Hematopoietic multipotent progenitor cell treated with erythropoietin and hydrocortisone succinate and interleukin-3 and kit ligand, for 8 days (in vitro differentiated cells): ENCODE results near the gene ELP2.
"Not testable (repeated sequence)": the region's sequence is repeated elsewhere in the genome, so short reads cannot be mapped to it uniquely, and the experiment has no call there.

Experiments
- DNase-seq: peaks from one replicate; pipeline ENCODE4 v3.0.0-alpha.2; 2015

ELP2 gene

DNA sequence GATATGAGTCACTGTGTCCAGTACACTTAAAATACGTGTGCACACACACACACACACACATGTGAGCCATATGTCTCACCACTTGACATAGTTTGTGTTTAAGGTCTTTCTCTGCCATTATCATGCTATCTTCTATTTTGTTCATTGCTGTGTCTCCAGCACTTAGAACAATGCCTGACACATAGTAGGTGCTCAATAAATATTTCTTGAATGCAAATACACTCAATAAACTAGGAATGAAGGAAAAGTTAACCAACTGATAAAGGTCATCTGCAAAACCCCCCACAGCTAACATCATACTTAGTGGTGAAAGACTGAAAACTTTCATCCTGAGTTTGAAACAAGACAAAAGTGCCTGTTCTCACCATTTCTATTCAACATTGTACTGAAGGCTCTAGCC is 62.0 kb downstream of the ELP2 start:
- DNase-seq = no peak

DNA sequence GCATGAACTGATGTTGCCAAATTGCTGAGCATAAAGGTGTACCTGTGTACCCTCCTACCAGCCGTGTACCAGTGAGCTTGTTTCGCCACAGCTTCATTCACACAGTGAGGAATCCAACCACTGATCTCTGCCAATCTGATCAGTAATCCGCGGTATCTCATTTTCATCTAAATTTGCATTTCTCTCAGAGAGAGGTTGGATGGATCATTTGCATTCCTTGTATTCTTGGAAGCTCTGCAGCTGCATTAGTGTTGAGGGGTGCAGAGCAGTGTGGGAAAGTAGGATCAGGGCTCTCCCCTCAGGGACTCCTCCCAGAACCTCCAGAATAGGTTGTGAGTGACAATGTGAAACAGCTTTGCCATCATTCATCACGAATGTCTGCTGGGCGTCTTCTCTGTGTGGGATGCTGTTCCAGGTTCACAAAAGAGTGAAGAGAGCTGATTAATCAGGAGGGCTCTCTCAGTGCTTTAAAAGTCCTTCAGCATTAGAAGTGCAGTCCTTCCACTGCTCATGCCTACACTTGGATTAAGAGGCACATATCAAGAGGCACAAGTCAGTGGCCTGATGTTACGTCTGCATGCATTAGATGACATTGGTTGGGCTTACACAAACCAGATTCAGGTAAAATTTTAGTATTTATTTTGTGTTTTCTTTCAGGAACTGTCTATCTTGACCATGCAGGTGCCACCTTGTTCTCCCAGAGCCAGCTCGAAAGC is 65.1 kb downstream of the ELP2 start:
- no peak for DNase-seq

DNA sequence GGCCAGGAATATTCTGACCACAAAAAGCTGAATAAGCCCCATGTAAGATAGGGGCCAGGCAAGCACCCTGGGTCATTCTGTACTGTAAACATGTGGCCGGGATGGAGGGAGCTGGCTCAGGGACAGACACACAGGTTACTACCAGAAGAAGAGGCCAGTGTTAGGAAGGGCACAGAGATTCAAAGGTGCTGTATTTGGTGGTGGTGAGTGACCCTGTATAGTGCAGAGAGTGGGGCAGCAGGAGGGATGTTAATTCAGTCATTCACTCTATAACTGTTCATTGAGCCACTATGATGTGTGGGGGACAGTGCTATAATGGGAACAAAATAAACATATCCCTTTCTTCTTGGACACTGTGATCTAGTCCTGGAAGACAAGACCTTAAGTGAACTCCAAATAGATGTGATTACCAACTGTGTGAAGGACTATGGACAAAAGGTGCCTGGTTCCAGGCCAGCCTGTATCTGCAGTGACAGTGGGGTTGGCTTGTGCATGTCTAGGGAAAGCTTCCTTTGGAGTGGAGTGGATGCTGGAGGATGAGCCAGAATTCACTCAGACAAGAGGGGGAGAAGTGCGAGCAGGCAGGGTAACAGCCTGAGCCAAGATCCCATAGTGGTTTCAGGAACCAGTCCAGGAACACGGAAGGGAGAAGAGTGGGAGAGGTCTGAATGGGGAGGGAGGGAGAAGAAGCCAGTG is 65.9 kb downstream of the ELP2 start:
- no peak for DNase-seq

DNA sequence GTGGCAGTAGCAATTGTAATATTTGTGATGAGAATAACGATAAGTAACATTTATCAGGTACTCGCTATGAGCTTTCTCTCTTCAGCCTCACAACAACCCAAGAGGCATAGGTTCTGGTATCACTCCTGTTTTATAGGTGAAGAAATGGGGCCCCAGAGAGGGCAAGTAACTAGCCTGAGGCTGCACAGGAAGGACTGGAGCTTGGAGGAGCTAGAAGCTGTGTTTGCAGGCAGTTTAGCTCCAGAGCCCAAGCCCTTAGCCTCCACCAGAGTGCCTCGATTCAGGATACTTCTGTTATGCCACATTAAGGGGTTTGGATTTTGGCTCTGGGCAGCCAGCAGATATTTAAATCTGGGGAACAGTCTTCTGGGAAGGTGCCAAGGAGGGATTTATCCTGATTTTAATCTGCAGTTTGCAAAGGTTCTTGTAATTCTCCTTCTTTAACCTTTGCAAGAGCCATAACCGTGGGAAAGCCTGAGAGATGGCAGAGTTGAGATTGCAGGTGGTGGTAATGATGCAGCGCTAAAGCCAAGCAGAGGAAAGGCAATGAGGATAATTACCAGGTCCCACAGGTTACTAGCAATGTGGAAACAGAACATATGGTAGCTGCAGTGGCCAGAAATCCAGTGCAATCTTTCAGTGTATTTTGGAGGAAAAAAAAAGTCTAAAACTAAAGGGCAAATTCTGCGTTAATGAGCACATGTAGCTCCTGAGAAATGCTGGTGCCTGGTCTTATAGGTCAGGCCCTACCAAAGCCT is 66.7 kb downstream of the ELP2 start:
- no peak for DNase-seq

DNA sequence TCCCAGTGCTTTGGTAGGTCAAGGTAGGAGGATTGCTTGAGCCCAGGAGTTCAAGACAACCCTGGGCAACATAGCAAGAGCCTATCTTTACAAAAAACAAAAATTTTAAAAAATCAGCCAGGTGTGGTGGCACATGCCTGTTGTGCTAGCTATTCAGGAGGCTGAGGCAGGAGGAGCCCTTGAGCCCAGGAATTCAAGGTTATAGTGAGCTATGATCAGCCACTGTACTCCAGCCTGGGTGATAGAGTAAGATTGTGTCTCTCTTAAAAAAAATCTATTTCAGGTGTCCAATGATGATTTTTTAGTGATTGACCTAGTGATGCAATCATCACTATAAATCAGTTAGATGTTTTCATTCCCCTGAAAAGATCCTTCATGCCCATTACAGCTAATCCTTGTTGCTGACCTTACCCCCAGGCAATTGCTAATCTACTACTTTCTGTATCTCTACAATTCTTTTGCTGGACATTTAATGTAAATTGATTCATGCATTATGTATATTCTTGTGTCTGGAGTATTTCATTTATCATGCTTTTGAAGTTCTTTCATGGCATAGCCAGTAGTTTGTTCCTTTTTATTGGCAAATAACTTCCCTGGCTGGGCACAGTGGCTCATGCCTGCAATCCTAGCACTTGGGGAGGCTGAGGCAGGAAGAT is 67.9 kb downstream of the ELP2 start:
- DNase-seq = no peak

DNA sequence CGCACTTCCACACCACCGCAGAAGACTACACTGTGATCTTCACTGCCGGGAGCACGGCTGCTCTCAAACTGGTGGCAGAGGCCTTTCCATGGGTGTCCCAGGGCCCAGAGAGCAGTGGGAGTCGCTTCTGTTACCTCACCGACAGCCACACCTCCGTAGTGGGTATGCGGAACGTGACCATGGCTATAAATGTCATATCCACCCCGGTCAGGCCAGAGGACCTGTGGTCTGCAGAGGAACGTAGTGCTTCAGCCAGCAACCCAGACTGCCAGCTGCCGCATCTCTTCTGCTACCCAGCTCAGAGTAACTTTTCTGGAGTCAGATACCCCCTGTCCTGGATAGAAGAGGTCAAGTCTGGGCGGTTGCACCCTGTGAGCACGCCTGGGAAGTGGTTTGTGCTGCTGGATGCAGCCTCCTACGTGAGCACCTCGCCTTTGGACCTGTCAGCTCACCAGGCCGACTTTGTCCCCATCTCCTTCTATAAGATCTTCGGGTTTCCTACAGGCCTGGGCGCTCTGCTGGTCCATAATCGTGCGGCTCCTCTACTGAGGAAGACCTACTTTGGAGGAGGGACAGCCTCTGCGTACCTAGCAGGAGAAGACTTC is 70.1 kb downstream of the ELP2 start:
- no peak for DNase-seq

DNA sequence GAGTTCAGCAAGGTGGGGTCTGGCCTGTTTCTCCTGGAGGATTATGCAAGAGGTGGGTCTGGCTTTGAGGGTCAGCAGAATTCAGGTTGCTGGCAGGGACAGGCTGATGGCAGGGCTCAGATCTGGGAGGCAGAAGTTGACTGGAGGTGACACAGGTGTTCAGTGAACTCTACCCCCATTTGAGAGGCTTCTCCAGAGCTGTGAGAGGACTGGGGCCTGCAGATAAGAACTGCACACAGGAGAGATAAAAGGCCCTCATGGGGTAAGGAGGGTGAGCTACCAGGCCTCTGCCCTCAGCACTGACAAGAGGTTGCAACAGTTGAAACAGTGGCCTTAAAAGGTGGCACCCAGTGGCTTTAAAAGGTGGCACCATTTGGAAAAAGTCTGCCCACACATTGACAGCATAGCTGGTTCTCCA is 70.7 kb downstream of the ELP2 start:
- peak; percentile 84 for DNase-seq

DNA sequence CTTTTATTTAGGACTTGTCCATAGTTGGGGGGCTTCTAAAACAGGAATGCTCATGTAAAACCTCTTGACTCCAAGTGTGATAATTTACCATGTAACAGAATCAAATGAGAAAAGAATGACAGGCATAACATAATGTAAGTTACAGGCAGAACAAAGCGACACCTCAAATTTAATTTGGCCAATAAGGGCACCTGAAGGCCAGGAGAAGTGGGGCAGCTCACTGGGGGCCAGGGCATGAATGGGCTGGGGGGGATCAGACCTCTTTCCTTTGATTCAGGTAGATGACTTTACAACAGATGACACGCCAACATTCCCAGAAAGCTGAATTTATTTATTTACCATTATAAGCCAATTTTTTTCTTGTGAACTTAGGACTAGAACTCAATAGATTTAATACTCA is 72.1 kb downstream of the ELP2 start:
- DNase-seq = no peak

DNA sequence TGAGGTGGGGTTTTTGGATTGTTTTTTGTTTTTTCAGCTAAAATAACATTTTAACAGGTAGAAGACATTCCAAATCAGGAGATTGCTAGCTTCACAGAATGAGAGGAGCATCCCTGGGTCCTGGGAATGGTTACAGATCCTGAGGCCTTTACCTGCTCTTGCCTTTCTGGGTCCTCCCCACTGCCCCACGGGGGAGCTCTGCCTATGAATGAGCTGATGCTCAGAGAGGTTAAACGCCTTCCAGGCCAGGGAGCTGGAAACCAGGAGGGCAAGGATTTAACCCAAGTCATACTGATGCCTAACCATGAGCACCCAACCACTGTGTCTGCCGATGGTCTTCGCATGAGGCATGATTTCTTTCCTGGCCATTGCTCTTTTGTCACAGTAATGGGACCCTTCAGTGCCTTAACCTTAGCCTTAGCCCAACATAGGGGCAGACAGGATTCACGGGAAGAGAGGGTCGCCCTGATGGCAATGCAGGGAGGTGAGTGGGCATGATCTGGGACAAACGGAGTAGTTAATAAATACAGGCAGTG is 73.7 kb downstream of the ELP2 start:
- no peak for DNase-seq

DNA sequence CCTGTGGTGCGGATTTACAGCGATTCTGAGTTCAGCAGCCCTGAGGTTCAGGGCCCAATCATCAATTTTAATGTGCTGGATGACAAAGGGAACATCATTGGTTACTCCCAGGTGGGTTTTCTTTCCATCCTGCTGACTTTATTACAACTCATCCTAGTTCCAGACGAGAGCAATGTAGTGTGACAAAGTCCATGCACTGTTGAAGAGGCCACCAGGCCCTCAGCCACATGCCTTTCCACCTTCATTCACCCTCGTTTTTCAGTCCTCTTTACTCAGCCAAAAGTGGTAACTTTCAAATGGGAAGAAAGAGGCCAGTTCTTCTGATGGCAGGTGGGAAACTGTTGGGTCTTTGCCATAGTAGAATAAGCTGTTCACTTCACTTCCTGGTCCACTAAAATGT is 75.5 kb downstream of the ELP2 start:
- no peak for DNase-seq

DNA sequence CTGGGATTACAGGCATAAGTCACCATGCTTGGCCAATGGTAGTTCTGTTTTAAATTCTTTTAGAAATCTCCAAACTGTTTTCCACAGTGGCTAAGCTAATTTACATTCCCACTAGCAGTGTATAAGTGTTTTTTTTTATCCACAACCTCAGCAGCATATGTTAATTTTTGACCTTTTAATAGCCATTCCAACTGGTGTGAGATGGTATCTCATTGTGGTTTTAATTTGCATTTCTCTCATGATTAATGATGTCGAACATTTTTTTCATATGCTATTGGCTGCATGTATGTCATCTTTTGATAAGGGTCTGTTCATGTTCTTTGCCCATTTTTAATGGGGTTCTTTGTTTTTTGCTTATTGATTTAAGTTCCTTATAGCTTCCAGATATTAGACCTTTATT is 77.6 kb downstream of the ELP2 start:
- no peak for DNase-seq

DNA sequence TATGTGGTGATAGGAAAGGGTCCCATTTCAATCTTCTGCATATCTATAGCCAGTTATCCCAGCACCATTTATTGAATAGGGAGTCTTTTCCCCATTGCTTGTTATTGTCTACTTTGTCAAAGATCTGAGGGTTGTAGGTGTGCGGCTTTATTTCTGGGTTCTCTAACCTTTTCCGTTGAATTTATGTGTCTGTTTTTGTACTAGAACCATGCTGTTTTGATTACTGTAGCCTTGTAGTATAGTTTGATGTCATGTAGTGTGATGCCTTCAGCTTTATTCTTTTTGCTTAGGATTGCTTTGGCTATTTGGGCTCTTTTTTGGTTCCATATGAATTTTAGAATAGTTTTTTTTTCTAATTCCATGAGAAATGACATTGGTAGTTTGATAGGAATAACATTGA is 78.3 kb downstream of the ELP2 start:
- not testable (repeated sequence) for DNase-seq

DNA sequence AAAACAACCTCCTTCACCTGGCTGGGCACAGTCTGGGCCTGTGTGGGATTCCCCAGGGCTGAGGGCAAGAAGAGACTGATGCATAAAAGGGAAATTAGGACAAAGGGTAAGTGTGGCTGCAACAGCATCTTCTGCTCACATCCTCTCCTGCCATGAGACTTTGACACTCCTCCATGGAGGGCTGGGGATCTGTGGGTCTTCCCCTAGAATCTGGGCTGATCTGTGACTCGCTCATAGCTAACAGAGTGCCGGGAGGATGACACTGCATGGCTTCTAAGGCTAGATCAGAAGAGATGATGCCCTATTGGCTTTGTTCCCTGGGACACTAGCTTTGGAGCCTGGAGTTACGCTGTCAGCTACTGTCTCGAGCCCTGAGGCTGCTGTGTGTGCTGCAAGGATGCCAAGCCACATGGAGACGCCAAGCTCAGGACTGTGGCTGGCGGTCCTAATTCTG is 81.9 kb downstream of the ELP2 start:
- DNase-seq = no peak

DNA sequence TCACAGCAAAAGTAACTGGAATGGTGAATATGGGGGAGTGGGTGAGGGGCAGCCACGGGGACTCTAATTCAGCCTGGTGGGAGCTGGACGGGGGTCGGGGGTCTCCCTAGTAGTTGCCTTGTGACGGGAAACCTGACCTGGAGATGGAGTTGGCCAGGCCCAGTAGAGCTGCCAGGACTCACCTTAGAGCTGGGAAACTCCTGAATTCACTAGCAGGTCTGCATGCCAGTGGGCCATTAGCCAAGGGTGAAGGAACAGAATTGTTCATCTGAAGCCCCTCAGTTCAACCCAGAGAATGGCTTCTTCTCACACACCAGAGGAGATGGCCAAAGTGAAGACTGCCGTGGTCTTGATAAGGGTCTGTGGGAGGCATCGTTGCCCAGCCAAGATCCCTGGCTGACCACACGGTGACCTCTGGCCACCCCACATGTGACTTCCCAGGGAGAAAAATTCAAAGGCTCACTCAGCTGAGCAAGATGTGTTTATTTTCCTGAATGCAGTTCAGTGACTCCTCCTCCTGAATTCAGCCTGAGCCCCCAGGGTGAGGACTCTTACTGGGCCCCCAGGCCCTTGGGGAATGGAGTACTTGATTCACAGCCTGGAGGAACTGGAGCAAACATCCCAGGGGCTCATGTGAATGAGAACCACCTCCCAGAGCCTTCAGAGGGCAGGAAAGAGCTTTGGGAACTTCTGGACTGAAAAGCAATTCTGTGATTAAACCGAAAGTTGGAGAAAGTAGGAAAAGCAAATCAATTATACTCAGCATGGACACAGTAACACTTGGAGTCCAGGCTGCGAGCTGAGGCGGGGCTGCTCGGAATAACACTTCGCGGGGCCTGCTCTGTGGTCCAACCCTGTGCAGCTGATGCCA is 82.8 kb downstream of the ELP2 start:
- DNase-seq = no peak

DNA sequence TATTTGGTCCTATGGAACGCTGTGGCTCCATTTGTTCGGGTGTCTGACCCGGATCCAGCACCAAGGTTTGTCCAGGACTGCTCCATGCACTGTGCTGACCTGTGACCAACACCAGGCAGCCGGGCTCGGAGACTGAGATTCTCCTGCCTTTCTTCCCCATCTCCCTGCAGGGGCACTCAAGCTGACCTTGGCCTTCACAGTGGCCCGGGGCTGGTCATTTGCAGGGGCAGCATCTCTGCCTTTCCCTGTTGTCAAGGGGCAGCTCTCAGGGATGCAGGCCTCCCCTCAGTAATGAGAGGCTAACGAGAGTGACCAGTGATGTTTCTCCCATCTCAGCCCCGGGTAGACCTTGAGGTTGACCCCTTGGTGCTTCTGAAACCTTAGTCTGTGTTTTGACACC is 85.1 kb downstream of the ELP2 start:
- no peak for DNase-seq

DNA sequence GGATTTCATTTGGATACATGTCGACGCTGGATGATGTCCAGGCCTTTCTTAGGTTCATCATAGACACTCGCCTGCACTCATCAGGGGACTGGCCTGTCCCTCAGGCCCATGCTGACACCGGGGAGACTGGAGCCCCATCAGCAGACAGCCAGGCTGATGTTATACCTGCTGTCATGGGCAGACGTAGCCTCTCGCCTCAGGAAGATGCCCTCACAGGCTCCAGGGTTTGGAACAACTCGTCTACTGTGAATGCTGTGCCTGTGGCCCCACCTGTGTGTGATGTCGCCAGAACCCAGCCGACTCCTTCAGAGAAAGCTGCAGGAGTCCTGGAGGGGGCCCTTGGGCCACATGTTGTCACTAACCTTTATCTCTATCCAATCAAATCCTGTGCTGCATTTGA is 85.9 kb downstream of the ELP2 start:
- no peak for DNase-seq

DNA sequence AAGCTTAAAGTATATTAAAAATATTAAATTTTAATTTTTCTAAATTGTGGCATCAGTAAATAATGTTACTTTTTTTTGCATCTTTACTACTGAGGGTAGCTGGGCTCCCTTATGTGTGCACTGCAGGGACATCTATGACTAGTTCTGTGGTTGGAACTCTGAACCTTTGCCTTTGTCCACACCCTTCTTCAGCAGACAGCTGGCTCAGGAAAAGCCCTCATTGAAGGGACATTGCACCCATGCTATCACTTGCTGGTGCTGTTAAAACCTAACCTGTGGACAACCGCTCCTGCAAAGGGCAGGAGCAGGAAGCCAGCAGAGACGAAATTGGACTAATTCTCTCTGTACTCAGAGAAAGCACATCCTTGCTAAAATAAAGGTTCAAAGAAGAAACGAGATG is 87.6 kb downstream of the ELP2 start:
- no peak for DNase-seq

DNA sequence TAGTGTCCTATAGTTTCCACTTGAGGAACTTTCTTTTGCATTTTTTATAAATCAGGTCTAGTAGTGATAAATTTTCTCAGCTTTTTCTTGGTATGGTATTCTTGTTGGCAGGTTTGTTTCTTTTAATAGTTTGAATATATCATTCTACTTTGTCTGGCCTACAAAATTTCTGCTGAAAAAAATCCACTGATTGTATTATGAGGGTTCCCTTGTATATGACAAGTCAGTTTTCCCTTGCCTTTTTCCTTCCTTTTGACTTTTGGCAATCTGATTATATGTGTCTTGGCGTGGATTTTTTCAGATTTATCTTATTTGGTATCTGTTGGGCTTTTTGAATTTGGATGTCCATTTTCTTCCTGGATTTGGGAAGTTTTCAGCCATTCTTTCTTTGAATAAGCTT is 99.5 kb downstream of the ELP2 start:
- DNase-seq = no peak
